OCI-LY7 (cell line): ENCODE data around the gene CHST11. TPM values are rescaled to one million over a fixed set of nuclear protein-coding genes. Genes with fewer than 3 reads are reported as not detected.

Source experiments
- BruUV-seq: library from RNA; stranded (reverse); fragments of 400-500 nt; replicated peaks from 2 replicates; lab custom pipeline; 2021; lab: Mats Ljungman, UMichigan
- CTCF ChIA-PET: fragments of 300-600 bp; sonication (Branson Sonifier 250); formaldehyde crosslinking; loops from one replicate; lab custom pipeline; 2022; ENCODE audit warnings: antibody characterized with exemption; ENCODE audit not compliant: unreplicated experiment; lab: Charles Lee
- POLR2A ChIA-PET: fragments of 300-600 bp; sonication (Branson Sonifier 250); formaldehyde crosslinking; loops from one replicate; lab custom pipeline; 2022; ENCODE audit warnings: antibody characterized with exemption; lab: Charles Lee
- DNase-seq: peaks from one replicate; pipeline ENCODE4 v3.0.0-alpha.2; 2015; ENCODE audit warnings: low spot score
- H2AFZ ChIP-seq: fragments of 200-600 bp; sonication (generic), shearing (Covaris generic); 2 replicates; pipeline ENCODE4 v1.6.1; 2014; ENCODE audit warnings: mild to moderate bottlenecking, antibody characterized with exemption, low read length, moderate library complexity
- H3K27ac ChIP-seq: fragments of 200-600 bp; sonication (generic); 2 replicates; pipeline ENCODE4 v1.5.1; 2014; ENCODE audit warnings: mixed run types, low read depth, mild to moderate bottlenecking, moderate library complexity, low read length, inconsistent platforms; ENCODE audit not compliant: poor library complexity, severe bottlenecking
- H3K36me3 ChIP-seq: fragments of 200-600 bp; sonication (generic); 2 replicates; pipeline ENCODE4 v1.6.1; 2014; ENCODE audit warnings: mild to moderate bottlenecking, antibody characterized with exemption, low read length, moderate library complexity, mixed read lengths; ENCODE audit not compliant: insufficient read depth
- H3K4me1 ChIP-seq: fragments of 200-600 bp; sonication (generic); 2 replicates; pipeline ENCODE4 v1.5.1; 2014; ENCODE audit warnings: mild to moderate bottlenecking, low read length; ENCODE audit not compliant: insufficient read depth, poor library complexity, severe bottlenecking
- H3K4me2 ChIP-seq: fragments of 200-600 bp; sonication (generic); 2 replicates; pipeline ENCODE4 v1.6.1; 2014; ENCODE audit warnings: mild to moderate bottlenecking, low read length
- H3K4me3 ChIP-seq: fragments of 200-600 bp; sonication (generic); 2 replicates; pipeline ENCODE4 v1.5.1; 2014; ENCODE audit warnings: mild to moderate bottlenecking, low read depth, low read length; ENCODE audit not compliant: poor library complexity, severe bottlenecking
- H3K79me2 ChIP-seq: fragments of 200-600 bp; sonication (generic); 2 replicates; pipeline ENCODE4 v1.6.1; 2016; ENCODE audit warnings: low read depth, mild to moderate bottlenecking, low read length, moderate library complexity, mixed read lengths; ENCODE audit not compliant: insufficient read depth
- H3K9me2 ChIP-seq: fragments of 200-600 bp; sonication (generic); 2 replicates; pipeline ENCODE4 v1.6.1; 2016; ENCODE audit warnings: mild to moderate bottlenecking, low read length, mixed read lengths; ENCODE audit not compliant: insufficient read depth
- H3K9me3 ChIP-seq: fragments of 200-600 bp; sonication (generic); 2 replicates; pipeline ENCODE4 v1.6.1; 2014; ENCODE audit warnings: mild to moderate bottlenecking, mixed run types, low read length, mixed read lengths
- H4K20me1 ChIP-seq: fragments of 200-600 bp; sonication (generic); 2 replicates; pipeline ENCODE4 v1.6.1; 2014; ENCODE audit warnings: mild to moderate bottlenecking, antibody characterized with exemption, low read length, moderate library complexity, mixed read lengths; ENCODE audit not compliant: insufficient read depth
- CTCF ChIP-seq: fragments of 200-600 bp; sonication (generic); conservative IDR thresholded peaks from 2 replicates; pipeline ENCODE4 v1.5.1; 2014; ENCODE audit warnings: mild to moderate bottlenecking, antibody characterized with exemption, low read length, moderate library complexity, mixed read lengths
- EZH2phosphoT487 ChIP-seq: fragments of 200-600 bp; sonication (generic); IDR thresholded peaks from 2 replicates; pipeline ENCODE4 v1.6.1; 2018; ENCODE audit warnings: low read depth, borderline replicate concordance, mild to moderate bottlenecking, mixed run types, antibody characterized with exemption, low read length, moderate library complexity, mixed read lengths
- intact Hi-C: fragments of 100-400 bp; cut with micrococcal nuclease; formaldehyde crosslinking; loops from one replicate; pipeline ENCODE4 v1.10.0; 2022; ENCODE audit not compliant: unreplicated experiment
- total RNA-seq, 2 experiments: library from RNA; depleted of rRNA in 1 of 2; stranded (reverse); fragments of >200 nt in 1 of 2; shearing (Covaris generic) in 1 of 2; gene quantifications; 2 replicates each; pipeline ENCODE4 v1.2.3, GENCODE V29; 2014 to 2022

Gene CHST11
- total RNA-seq, 2 experiments from 2014 or later = 15.2 to 41.6 TPM

- POLR2A ChIA-PET = interaction anchor here (0.6 to 1.0 kb wide), 3 partner anchors 15 to 474 kb away, joined by 3 to 4 read pairs (median 3); no protein-coding TSS in a partner anchor
- no TSS peak for BruUV-seq
- CTCF ChIA-PET = no interaction called here
- intact Hi-C loops = no loop called here
- peaks cover 48% of the 10 kb centered on the region for H3K79me2 ChIP-seq
- no peak for DNase-seq
- peak overlapping the region; percentile 39; the same call in 1 of the 2 replicates for H2AFZ ChIP-seq
- peak overlapping the region; percentile 42 for H3K4me3 ChIP-seq
- no peaks in the 10 kb centered on the region for H4K20me1 ChIP-seq
- TF ChIP-seq CTCF (no peak), EZH2phosphoT487 (no peak)
- peak overlapping the region; percentile 16 for H3K27ac ChIP-seq
- peak overlapping the region; percentile 88 for H3K4me2 ChIP-seq
- H3K4me1 ChIP-seq = peaks cover 78% of the 10 kb centered on the region
- no peaks in the 10 kb centered on the region for H3K9me2 ChIP-seq
- no peaks in the 10 kb centered on the region for H3K9me3 ChIP-seq
- H3K36me3 ChIP-seq = peaks cover 4% of the 10 kb centered on the region; the same call in 1 of the 2 replicates
Observed at GRCh38 chr12:104586351-104586919, 129.7 kb downstream of the CHST11 start.

GRCh38 chr12:104588047-104588920 lies 131.5 kb downstream of the CHST11 start:
- H2AFZ ChIP-seq = no peak overlapping the region
- TF ChIP-seq CTCF (no peak), EZH2phosphoT487 (no peak)
- peak overlapping the region; percentile 25 for H3K4me2 ChIP-seq
- peaks cover 4% of the 10 kb centered on the region; the same call in 1 of the 2 replicates for H3K36me3 ChIP-seq
- H3K9me3 ChIP-seq = no peaks in the 10 kb centered on the region
- peaks cover 65% of the 10 kb centered on the region for H3K4me1 ChIP-seq
- ChIA-PET CTCF (no interaction called here), POLR2A (interaction anchor here (0.7 to 0.9 kb wide), 2 partner anchors 38 to 463 kb away, joined by 3 to 4 read pairs; no protein-coding TSS in a partner anchor)
- no peaks in the 10 kb centered on the region for H3K9me2 ChIP-seq
- BruUV-seq = no TSS peak
- H4K20me1 ChIP-seq = no peaks in the 10 kb centered on the region
- DNase-seq = no peak
- peaks cover 41% of the 10 kb centered on the region for H3K79me2 ChIP-seq
- no peak overlapping the region for H3K4me3 ChIP-seq
- intact Hi-C loops = no loop called here
- H3K27ac ChIP-seq = no peak overlapping the region
